ENCODE results near the gene LIG3.

LIG3 gene

DNA sequence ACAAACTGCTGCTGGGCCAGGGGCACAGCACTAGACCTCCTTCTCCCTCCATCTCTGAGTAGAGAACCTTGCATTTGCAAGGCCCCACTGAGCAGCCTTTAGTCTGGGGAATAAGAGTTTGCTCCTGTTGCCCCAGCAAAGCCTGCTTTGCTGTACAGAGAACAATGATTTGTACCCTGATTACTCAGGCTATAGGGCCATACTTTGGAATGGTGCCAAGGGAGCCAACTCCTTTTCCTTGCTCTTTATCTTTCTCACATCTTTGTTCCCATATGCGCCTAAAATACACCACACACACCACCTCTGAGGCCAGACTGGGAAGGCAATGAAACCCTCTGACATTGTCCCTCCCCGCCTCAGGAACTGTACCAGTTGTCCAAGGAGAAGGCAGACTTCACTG, 21.2 kb downstream of the LIG3 start:
- H3K4me3 ChIP-seq (ENCODE audit: low read length), result no peak overlapping the region
- TF ChIP-seq, protein P1, sequence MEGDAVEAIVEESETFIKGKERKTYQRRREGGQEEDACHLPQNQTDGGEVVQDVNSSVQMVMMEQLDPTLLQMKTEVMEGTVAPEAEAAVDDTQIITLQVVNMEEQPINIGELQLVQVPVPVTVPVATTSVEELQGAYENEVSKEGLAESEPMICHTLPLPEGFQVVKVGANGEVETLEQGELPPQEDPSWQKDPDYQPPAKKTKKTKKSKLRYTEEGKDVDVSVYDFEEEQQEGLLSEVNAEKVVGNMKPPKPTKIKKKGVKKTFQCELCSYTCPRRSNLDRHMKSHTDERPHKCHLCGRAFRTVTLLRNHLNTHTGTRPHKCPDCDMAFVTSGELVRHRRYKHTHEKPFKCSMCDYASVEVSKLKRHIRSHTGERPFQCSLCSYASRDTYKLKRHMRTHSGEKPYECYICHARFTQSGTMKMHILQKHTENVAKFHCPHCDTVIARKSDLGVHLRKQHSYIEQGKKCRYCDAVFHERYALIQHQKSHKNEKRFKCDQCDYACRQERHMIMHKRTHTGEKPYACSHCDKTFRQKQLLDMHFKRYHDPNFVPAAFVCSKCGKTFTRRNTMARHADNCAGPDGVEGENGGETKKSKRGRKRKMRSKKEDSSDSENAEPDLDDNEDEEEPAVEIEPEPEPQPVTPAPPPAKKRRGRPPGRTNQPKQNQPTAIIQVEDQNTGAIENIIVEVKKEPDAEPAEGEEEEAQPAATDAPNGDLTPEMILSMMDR (conservative IDR thresholded peaks at IDR 0.05; ENCODE audit: low read length), result no peak
- no peak for DNase-seq (ENCODE audit: low read depth)

DNA sequence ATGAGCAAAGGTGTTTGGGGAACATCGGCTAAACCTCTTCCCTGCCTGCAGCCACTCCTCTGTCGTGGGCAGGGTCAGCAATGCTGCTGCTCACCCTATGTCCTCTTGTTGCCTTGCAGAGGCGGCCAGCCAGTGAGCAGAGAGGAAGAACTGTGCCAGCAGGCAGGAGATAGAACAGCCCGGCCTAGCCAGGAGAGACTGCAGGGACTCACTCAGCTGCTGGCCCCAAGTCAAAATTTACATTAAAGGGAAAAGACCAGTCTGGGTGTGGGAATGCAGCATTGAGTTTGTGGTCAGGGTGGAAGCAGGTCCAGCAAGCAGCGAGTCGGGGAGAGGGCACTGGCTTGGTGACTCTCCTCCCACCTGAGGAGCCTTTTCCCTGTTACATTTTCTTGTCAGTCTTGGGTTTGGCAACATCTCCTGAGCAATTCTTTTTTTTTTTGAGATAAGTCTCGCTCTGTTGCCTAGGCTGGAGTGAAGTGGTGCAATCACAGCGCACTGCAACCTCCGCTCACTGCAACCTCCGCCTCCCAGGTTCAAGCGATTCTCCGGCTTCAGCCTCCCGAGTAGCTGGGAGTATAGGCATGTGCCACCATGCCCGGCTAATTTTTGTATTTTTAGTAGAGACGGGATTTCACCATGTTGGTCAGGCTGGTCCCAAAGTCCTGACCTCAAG, 22.7 kb downstream of the LIG3 start:
- no peak for DNase-seq (ENCODE audit: low read depth)
- H3K4me3 ChIP-seq (ENCODE audit: low read length), result no peak overlapping the region
- TF ChIP-seq, protein P1 (conservative IDR thresholded peaks at IDR 0.05; ENCODE audit: low read length), result no peak

DNA sequence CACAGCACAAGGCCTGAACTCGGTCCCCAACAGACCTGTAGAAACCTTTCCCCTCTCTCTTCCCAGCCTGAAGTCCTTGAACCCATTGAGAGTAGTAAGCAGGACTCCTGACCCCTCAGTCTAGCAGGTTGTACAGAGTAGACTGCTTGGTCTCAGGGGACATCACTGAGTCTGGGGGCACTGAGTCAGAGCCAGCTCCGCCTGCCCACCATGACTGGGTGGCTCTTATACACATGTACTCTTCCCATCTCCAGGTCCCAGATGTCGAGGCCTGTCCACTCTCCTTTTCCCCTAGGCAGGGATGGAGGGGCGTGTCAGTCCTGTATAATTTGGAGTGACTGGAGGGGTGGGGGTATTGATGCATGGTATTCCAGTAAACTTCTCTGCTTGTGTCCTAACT, 23.5 kb downstream of the LIG3 start:
- no peak overlapping the region for H3K4me3 ChIP-seq (ENCODE audit: low read length)
- no peak for DNase-seq (ENCODE audit: low read depth)
- TF ChIP-seq, protein P1 (conservative IDR thresholded peaks at IDR 0.05; ENCODE audit: low read length), result no peak

DNA sequence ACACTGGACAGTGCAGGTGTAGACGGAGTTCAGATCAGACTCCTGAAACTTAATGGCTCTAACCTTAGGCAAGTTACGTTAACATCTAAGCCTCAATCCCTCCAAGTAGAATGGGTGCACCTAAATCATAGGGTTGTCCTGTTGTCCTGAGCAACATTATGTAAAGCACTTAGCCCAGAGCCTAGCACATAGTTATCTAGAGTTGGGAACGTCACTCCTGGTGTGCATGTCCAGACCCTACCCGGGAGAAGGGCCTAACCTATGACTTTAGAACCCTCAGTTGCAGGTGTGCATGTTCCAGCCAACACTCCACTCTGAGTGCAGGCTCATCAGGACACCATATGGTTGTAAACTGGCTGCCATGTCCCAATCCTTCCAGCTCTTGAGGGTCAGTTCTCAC, 26.0 kb downstream of the LIG3 start:
- TF ChIP-seq, protein P1 (conservative IDR thresholded peaks at IDR 0.05; ENCODE audit: low read length), result no peak
- no peak for DNase-seq (ENCODE audit: low read depth)
- H3K4me3 ChIP-seq (ENCODE audit: low read length), result no peak overlapping the region

DNA sequence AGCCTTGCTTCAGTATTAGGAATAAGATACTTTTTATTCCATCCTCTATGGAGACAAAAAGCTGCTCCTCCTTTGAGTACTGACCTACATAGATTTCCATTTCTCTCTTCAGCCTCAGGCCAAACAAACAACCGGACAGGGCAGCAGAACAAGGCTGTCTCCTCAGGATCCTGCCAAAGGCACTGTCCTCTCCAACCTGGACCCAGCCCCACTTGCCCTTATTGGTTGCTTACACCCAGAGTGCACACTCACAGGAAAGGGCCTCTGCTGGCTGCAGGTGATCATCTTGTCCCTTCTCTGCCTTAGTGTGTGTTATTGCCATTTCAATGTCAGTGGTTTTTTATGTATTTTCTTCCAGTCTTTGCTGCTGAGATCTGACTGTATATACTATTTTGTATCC, 26.6 kb downstream of the LIG3 start:
- no peak for DNase-seq (ENCODE audit: low read depth)
- TF ChIP-seq, protein P1 (conservative IDR thresholded peaks at IDR 0.05; ENCODE audit: low read length), result no peak
- H3K4me3 ChIP-seq (ENCODE audit: low read length), result no peak overlapping the region

DNA sequence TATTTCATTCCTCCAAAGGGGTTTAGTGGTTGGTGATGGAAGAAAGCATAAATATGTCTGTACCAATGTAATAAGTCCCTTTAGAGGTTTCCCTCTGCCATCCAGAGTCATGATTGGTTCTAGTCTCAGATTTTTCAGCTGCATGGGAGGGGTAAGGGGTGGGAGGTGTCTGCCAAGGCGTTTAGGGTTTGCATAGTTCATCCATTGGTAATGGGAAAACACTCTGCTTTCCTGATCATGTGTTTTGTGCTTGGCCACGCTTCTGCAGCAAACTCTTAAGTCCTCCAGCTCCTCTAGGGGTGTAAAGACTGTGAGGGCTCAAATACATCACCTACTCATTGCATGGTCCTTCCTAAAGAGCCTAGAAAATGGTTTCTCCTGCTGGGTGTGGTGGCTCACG, 29.8 kb downstream of the LIG3 start:
- TF ChIP-seq, protein P1 (conservative IDR thresholded peaks at IDR 0.05; ENCODE audit: low read length), result no peak
- no peak overlapping the region for H3K4me3 ChIP-seq (ENCODE audit: low read length)
- DNase-seq (ENCODE audit: low read depth), result peak; percentile 26

DNA sequence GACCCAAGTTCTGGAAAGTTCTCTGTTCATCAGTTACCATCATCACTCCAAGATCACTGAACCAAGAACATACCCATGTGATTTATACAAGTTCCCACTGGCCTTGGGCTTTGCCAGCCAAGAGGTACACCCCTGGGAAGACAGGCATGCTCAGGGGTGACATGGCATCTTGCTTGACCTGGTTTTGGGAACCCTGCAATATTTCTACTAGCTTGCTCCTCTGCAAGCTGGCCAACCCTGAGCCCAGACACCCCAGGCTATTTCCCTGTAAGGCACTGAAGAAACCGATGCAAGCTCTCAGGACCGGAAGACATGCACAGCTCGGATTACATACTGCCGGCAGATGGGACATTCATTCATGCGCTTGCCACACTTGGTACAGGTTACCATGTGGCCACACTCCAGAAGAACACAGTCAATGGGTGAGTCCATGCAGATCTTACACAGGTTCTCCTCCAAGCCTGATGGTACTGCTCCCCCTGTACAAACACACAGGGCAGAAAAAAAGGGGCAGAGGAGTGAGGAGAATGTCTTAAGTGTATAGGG, 31.4 kb downstream of the LIG3 start:
- no peak for DNase-seq (ENCODE audit: low read depth)
- no peak overlapping the region for H3K4me3 ChIP-seq (ENCODE audit: low read length)
- TF ChIP-seq, protein P1 (conservative IDR thresholded peaks at IDR 0.05; ENCODE audit: low read length), result no peak

All from AG10803 (cell line).